Activated CD4-positive, alpha-beta memory T cell treated with anti-CD3 and anti-CD28 coated beads for 36 hours (primary cell): Measurements from ENCODE around the gene OSBPL9. TPM values are rescaled to one million over a fixed set of nuclear protein-coding genes. Genes with fewer than 3 reads are reported as not detected.

Source experiments
- CTCF ChIA-PET: fragments of 350-600 bp; sonication (Branson Sonifier 250); formaldehyde crosslinking; loops from one replicate; lab custom pipeline; 2021; ENCODE audit warnings: antibody characterized with exemption, inconsistent platforms; lab: Charles Lee
- POLR2A ChIA-PET: fragments of 350-600 bp; sonication (Branson Sonifier 250); formaldehyde crosslinking; loops from one replicate; lab custom pipeline; 2021; ENCODE audit warnings: antibody characterized with exemption; lab: Charles Lee
- DNase-seq: peaks from one replicate; pipeline ENCODE4 v3.0.0-alpha.2; 2020
- H3K27ac Mint-ChIP-seq: one replicate; pipeline ENCODE4 v1.8.0; 2021; ENCODE audit warnings: mixed read lengths
- H3K27me3 Mint-ChIP-seq: one replicate; pipeline ENCODE4 v1.8.0; 2021; ENCODE audit warnings: mixed read lengths
- H3K36me3 Mint-ChIP-seq: one replicate; pipeline ENCODE4 v1.8.0; 2021; ENCODE audit warnings: mixed read lengths
- H3K4me1 Mint-ChIP-seq: one replicate; pipeline ENCODE4 v1.8.0; 2021; ENCODE audit warnings: low read depth, mixed read lengths
- H3K4me3 Mint-ChIP-seq: one replicate; pipeline ENCODE4 v1.8.0; 2021; ENCODE audit warnings: mild to moderate bottlenecking, mixed read lengths
- H3K9me3 Mint-ChIP-seq: one replicate; pipeline ENCODE4 v1.8.0; 2021; ENCODE audit warnings: mixed read lengths
- intact Hi-C: fragments of 100-400 bp; cut with micrococcal nuclease; formaldehyde crosslinking; loops from one replicate; pipeline ENCODE4 v1.15.1; 2023
- microRNA-seq: library from miRNA; unstranded; fragments of <30 nt; microRNA quantifications from one replicate; pipeline ENCODE4 v1.2.0, GENCODE V29; 2022; ENCODE audit warnings: borderline number of aligned reads, borderline microRNAs expressed, borderline replicate concordance
- total RNA-seq, 2 experiments: library from RNA; stranded (reverse); gene quantifications; one replicate each; pipeline ENCODE4 v1.2.3, GENCODE V29; 2021

OSBPL9 gene
- total RNA-seq, 2 experiments from 2014 or later: 46.1 to 48.6 TPM

- Mint-ChIP-seq H3K9me3 (no peaks in the 10 kb centered on the region), H3K36me3 (peaks cover 22% of the 10 kb centered on the region), H3K4me1 (no peaks in the 10 kb centered on the region), H3K27me3 (no peaks in the 10 kb centered on the region), H3K4me3 (no peak overlapping the region), H3K27ac (no peak overlapping the region)
- CTCF ChIA-PET: interaction anchor here (0.6 kb wide), 1 partner anchor 64 kb away, joined by 5 read pairs; no protein-coding TSS in a partner anchor
- DNase-seq: no peak
- intact Hi-C loops: no loop called here
- POLR2A ChIA-PET: no interaction called here
Measured at GRCh38 chr1:51833700-51834099, 216.8 kb downstream of the OSBPL9 start.

GRCh38 chr1:51837243-51837642, 220.4 kb downstream of the OSBPL9 start:
- no peak overlapping the region for H3K27ac Mint-ChIP-seq
- H3K36me3 Mint-ChIP-seq: peaks cover 31% of the 10 kb centered on the region
- no peak overlapping the region for H3K4me3 Mint-ChIP-seq
- POLR2A ChIA-PET: no interaction called here
- CTCF ChIA-PET: interaction anchor here (1.0 kb wide), 1 partner anchor 166 kb away, joined by 4 read pairs; no protein-coding TSS in a partner anchor
- intact Hi-C loops: no loop called here
- H3K9me3 Mint-ChIP-seq: no peaks in the 10 kb centered on the region
- H3K27me3 Mint-ChIP-seq: no peaks in the 10 kb centered on the region
- H3K4me1 Mint-ChIP-seq: peaks cover 8% of the 10 kb centered on the region
- no peak for DNase-seq

Small RNA genes lying within 50 kb of the gene (microRNA-seq; reads per million reads assigned to microRNA genes)
- gene MIR761: not detected

Other genes with a start within 250 kb of the OSBPL9 start
- gene EPS15, start 97.8 kb upstream of the OSBPL9 start, total RNA-seq: 10 to 100 TPM; 69.5 to 69.6 TPM